Adipocyte (in vitro differentiated cells): Measurements from ENCODE around the gene CCDC102B.
"Not testable (repeated sequence)": the region's sequence is repeated elsewhere in the genome, so short reads cannot be mapped to it uniquely, and the experiment has no call there.

ENCODE experiments used
- DNase-seq: peaks from one replicate; pipeline ENCODE4 v3.0.0-alpha.2; 2015; ENCODE audit warnings: low read depth
- H3K27me3 ChIP-seq: replicated peaks from 2 replicates; pipeline ENCODE4 v1.7.0; 2013; ENCODE audit warnings: mild to moderate bottlenecking, low read length, moderate library complexity; ENCODE audit not compliant: control insufficient read depth, insufficient read depth
- H3K36me3 ChIP-seq: 2 replicates; pipeline ENCODE4 v1.7.0; 2013; ENCODE audit warnings: low read length, mild to moderate bottlenecking, moderate library complexity; ENCODE audit not compliant: control insufficient read depth, insufficient read depth, severe bottlenecking
- H3K4me1 ChIP-seq: 2 replicates; pipeline ENCODE4 v1.7.0; 2013; ENCODE audit warnings: mild to moderate bottlenecking, low read length, moderate library complexity; ENCODE audit not compliant: control insufficient read depth, insufficient read depth
- H3K4me3 ChIP-seq: 2 replicates; pipeline ENCODE4 v1.7.0; 2013; ENCODE audit warnings: mild to moderate bottlenecking, low read length, moderate library complexity
- H3K9ac ChIP-seq: 2 replicates; pipeline ENCODE4 v1.7.0; 2013; ENCODE audit warnings: mild to moderate bottlenecking, low read length, moderate library complexity
- H3K9me3 ChIP-seq: 2 replicates; pipeline ENCODE4 v1.7.0; 2013; ENCODE audit warnings: mild to moderate bottlenecking, low read length, moderate library complexity; ENCODE audit not compliant: control insufficient read depth

CCDC102B gene

DNA sequence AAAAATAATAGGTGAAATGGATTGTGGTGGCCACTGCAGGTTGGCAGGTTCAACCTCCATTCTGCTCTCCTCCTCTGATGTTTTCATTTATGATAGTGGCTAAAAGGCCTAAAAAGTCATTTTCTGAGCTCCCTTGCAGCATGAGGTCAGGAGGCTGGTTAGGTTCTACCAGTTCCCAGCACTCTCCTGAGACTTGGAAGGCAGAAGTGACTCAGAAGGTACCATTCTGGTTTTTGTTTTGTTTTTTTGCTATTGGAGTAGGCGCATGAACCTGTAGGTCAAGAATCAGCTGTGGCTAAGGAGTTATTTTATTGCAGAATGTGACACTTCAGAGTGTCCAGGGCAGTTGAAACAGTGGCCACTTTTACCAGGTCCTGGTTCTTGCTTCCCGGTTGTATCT lies 181.9 kb downstream of the CCDC102B start:
- DNase-seq, result no peak
- no peaks in the 10 kb centered on the region for H3K9me3 ChIP-seq
- no peaks in the 10 kb centered on the region for H3K36me3 ChIP-seq
- no peaks in the 10 kb centered on the region for H3K27me3 ChIP-seq
- no peak overlapping the region for H3K9ac ChIP-seq
- H3K4me1 ChIP-seq, result peaks cover 9% of the 10 kb centered on the region
- no peak overlapping the region for H3K4me3 ChIP-seq

DNA sequence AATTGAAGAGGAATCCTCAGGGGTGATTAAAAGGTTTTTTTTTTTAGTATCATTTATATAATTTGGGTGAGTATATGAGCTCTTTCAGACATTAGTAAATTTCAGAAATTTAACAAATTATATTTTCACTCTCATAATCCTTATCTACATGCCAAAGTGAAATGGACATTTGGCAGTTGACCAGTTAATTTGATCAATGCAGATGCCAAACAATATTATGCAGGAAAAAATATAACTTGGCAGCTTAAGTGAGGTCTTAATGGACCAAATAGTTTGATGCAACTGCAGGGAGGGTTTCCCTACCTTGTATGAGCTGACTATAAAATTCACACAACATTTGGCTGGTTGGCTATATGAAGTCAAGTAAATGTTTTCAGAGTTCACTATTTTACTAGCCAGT lies 185.2 kb downstream of the CCDC102B start:
- H3K4me3 ChIP-seq, result no peak overlapping the region
- peaks cover 11% of the 10 kb centered on the region for H3K4me1 ChIP-seq
- no peak overlapping the region for H3K9ac ChIP-seq
- no peaks in the 10 kb centered on the region for H3K36me3 ChIP-seq
- peaks cover 11% of the 10 kb centered on the region for H3K9me3 ChIP-seq
- DNase-seq, result no peak
- H3K27me3 ChIP-seq, result no peaks in the 10 kb centered on the region

DNA sequence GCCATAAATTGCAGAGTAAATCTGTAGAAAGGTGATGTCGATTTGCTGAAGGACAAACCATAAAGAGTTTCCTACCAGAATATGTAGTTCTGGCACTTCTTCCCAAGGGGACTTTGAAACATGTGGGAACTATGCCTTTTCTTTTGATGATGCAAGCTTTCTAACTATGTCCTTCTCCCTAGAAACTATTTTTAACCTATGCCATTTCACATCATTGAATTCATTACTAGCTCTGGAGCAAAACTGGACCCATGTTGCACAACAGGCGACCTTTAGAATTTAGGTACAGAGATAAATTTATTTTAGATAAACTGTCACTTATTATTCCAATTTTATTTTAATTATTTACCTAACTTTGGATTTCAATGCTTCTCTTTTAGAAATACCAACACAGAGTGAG lies 186.5 kb downstream of the CCDC102B start:
- Histone ChIP-seq H3K9ac (no peak overlapping the region), H3K9me3 (peaks cover 11% of the 10 kb centered on the region)

DNA sequence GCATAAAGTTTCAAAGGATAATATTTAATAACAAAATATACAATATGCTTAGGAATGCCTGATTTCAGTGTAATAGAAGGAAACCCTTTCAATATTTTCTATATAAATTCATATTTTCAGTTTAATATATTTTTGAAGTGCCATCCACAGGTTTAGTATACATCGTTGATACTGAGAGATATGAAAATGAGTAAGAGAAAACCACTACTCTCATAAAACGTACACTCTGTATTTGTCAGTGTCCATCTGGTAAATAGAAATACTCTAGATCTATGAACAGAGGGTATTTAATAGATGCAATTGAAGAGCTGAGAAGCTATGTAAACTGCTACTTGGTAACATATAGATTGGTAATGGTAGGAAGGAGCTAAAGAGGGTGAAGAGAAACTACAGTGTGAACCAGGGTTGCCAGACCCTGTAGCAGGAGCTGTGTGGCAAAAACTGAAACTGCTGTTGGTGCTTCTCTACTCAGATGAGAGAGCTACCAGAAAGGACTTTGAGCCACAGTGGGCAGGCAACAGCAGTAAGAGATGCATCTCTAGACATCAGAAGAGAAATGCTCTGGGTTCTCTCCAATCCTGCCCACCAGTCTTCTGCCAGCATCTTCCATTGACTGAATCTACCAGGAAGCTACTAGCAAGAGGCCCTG lies 187.4 kb downstream of the CCDC102B start:
- Histone ChIP-seq H3K36me3 (no peaks in the 10 kb centered on the region), H3K9ac (no peak overlapping the region), H3K27me3 (no peaks in the 10 kb centered on the region), H3K4me3 (no peak overlapping the region), H3K4me1 (peaks cover 11% of the 10 kb centered on the region), H3K9me3 (peaks cover 11% of the 10 kb centered on the region)
- DNase-seq, result no peak

More for the DNA sequence above, 186.5 kb downstream of the CCDC102B start:
- peak; percentile 57 for DNase-seq
- H3K4me3 ChIP-seq, result no peak overlapping the region
- no peaks in the 10 kb centered on the region for H3K27me3 ChIP-seq
- H3K36me3 ChIP-seq, result no peaks in the 10 kb centered on the region
- H3K4me1 ChIP-seq, result peaks cover 11% of the 10 kb centered on the region

DNA sequence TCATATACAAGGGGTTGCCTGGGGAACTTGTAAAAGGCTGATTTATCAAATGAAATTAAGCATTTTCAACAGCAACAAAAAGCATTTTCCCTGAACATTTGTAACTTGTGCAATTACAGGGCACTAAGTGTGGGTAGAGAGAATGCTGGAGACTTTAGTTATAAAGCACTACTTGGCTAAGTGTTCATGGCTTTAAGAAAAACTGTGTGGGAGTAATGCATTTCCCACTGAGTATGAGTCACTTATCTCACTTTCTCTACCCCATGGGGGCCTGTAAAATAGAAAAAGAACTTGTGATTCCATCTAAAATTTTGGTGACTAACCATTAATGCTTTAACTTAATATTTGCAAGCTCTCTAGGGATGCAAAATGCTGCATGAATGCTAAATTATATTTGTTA lies 193.4 kb downstream of the CCDC102B start:
- peak; percentile 46 for DNase-seq
- Histone ChIP-seq H3K9me3 (peaks cover 11% of the 10 kb centered on the region), H3K36me3 (no peaks in the 10 kb centered on the region), H3K27me3 (peaks cover 3% of the 10 kb centered on the region), H3K9ac (no peak overlapping the region), H3K4me1 (peaks cover 12% of the 10 kb centered on the region), H3K4me3 (no peak overlapping the region)

DNA sequence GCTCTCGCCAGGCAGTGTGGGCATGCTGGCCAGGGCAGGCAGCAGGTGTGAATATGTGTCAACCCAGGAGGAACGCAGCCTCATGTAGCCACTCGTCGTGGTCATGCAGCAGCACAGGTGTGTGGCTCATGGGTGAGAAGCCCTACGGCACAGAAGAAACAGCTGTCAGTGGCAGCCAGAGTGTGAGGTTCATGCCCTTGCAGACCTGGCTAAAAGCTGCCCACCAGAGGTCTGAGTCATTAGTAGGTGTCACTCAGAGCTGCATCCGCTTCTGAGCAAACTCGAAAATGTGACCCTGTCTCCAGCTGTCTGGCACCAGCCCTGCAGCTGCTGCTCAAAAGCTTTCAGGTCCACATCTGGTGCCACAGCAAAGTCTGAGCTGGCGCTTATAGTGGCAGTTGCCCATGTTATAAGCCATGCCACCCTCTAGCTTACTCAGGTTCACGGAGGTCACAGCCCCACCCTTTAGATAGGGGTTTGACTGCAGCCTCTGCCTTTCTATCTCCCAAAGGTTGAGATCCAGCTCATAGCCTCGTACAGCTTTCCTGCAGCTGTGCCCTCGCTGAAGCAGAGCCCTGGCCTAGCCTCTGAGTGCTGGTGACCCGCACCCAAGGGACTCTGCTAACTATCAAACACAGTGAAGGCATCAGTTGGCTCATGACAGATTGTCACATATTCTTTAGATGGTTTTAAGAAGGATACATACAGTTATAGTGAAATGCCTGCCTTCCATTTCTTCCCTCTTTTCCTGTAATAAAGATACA lies 195.0 kb downstream of the CCDC102B start:
- Histone ChIP-seq H3K4me3 (no peak overlapping the region), H3K9ac (no peak overlapping the region), H3K4me1 (peaks cover 12% of the 10 kb centered on the region), H3K9me3 (no peaks in the 10 kb centered on the region), H3K36me3 (no peaks in the 10 kb centered on the region), H3K27me3 (peaks cover 3% of the 10 kb centered on the region)
- DNase-seq, result no peak

DNA sequence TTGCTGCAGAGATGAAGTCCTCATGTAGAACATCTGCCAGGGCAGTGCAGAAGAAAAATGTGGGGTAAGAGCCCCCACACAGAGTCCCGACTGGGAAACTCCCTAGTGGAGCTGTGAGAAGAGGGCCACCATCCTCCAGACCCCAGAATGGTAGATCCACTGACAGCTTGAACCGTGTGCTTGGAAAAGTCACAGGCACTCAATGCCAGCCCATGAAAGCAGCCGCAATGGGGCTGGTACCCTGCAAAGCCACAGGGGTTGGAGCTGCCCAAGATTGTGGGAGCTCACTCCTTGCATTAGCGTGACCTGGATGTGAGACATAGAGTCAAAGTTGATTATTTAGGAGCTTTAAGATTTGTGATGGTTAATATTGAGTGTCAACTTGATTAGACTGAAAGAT lies 197.8 kb downstream of the CCDC102B start:
- DNase-seq, result no peak
- Histone ChIP-seq H3K9me3 (no peaks in the 10 kb centered on the region), H3K9ac (no peak overlapping the region), H3K4me1 (peaks cover 10% of the 10 kb centered on the region), H3K27me3 (peaks cover 3% of the 10 kb centered on the region), H3K4me3 (no peak overlapping the region), H3K36me3 (no peaks in the 10 kb centered on the region)

DNA sequence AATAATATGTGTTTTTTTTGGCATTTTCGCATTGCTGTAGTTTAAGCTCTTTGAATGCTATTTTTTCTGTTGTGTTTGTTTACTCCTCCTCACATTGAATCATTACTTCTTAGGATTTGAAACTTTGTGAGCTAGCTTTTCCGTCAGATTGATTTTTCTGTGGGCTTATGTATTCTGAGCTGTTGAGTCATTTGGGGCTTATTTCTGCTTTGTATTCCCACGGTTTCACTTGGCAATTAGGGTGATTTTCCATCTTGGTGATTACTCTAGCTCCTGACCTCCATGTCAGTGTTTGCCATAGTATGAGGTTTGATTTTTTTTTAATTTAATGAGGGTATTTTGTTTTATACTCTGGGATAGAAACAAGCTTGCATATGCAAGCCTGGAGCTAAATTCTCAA lies 200.0 kb downstream of the CCDC102B start:
- Histone ChIP-seq H3K36me3 (no peaks in the 10 kb centered on the region), H3K9ac (no peak overlapping the region), H3K27me3 (peaks cover 3% of the 10 kb centered on the region), H3K9me3 (no peaks in the 10 kb centered on the region), H3K4me3 (no peak overlapping the region), H3K4me1 (no peaks in the 10 kb centered on the region)
- DNase-seq, result no peak

DNA sequence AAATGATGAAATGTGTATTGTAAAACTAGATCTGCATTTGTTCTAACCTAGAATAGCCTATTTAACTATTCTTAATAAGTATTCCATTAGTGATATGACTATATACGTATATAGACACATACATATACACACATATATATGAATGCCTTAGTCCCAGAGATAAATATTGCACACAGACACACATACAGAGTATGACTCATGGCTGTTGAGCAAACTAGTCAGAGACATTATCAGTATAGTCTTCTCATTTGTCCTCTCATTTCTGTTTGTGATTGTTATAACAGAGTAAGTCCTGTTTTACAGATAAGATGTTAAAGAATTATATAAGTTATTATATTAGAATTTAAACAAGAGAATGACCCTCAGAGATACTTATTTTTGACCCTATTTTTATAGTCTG lies 202.5 kb downstream of the CCDC102B start:
- Histone ChIP-seq H3K9ac (no peak overlapping the region), H3K4me1 (no peaks in the 10 kb centered on the region), H3K27me3 (no peaks in the 10 kb centered on the region), H3K9me3 (no peaks in the 10 kb centered on the region), H3K4me3 (no peak overlapping the region), H3K36me3 (no peaks in the 10 kb centered on the region)
- peak; percentile 31 for DNase-seq

DNA sequence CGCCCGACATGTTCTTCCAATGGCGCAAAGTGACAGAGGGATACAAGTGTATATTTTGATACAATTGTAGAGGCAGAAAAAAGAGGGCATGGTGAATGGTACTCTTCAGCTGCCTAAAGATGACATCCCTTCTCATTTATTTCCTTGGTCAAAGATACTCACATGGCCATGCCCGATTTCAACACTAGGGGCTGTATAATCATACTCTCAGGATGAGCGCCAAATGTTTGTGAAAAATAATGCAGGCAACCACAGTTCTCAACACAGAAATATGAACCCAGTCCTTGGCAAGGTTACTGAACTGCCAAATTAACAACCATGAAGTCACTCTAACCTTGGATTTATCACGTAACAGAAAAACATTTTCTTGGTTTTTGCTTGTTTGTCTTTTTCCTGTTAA lies 204.4 kb downstream of the CCDC102B start:
- no peaks in the 10 kb centered on the region for H3K9me3 ChIP-seq
- H3K4me1 ChIP-seq, result no peaks in the 10 kb centered on the region
- H3K27me3 ChIP-seq, result no peaks in the 10 kb centered on the region
- no peak for DNase-seq
- no peak overlapping the region for H3K4me3 ChIP-seq
- no peaks in the 10 kb centered on the region for H3K36me3 ChIP-seq
- no peak overlapping the region for H3K9ac ChIP-seq

DNA sequence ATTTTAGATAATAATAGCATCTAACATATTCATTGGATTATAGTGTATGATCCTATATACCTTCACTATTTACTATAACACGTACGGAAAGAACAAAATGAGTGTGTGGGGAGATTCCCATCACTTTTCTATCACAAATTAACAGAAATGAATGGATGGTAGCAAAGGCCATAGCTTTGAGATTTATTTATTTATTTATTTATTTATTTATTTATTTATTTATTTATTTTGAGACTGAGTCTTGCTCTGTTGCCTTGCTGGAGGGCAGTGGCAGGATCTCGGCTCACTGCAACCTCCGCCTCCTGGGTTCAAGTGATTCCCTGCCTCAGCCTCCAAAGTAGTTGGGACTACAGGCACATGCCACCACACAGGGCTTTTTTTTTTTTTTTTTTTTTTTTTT lies 208.3 kb downstream of the CCDC102B start:
- DNase-seq, H3K4me3 ChIP-seq, H3K27me3 ChIP-seq, H3K9me3 ChIP-seq, H3K9ac ChIP-seq, H3K4me1 ChIP-seq, H3K36me3 ChIP-seq: not testable (repeated sequence)
